Stomach (tissue), 9 donors: ENCODE results near the gene UBE2N. TPM values are rescaled to one million over a fixed set of nuclear protein-coding genes. Genes with fewer than 3 reads are reported as not detected.

ENCODE experiments used
- DNase-seq, 2 donors: peaks; one replicate each; pipeline versions ENCODE4 v3.0.0 to v3.0.0-alpha.2; 2013 to 2019
- H3K27ac ChIP-seq, 5 donors: fragments of 200-600 bp in 4 of 5; sonication (generic) in 4 of 5; one replicate each; pipeline ENCODE4 v1.5.1; 2013 to 2019; ENCODE audit warnings: mild to moderate bottlenecking in 1 of 5, moderate library complexity in 1 of 5
- H3K27me3 ChIP-seq, 3 donors: fragments of 200-600 bp; sonication (generic); one replicate each; pipeline ENCODE4 v1.5.1; 2017 to 2019; ENCODE audit warnings: mixed run types in 1 of 3
- H3K36me3 ChIP-seq, 4 donors: fragments of 200-600 bp; sonication (generic); 1 replicate in 3 of 4; 2 replicates in 1 of 4; pipeline ENCODE4 v1.5.1; 2016 to 2019
- H3K4me1 ChIP-seq, 4 donors: fragments of 200-600 bp; sonication (generic); one replicate each; pipeline ENCODE4 v1.5.1; 2016 to 2019
- H3K4me3 ChIP-seq, 4 donors: fragments of 200-600 bp; sonication (generic) in 3 of 4; one replicate each; pipeline ENCODE4 v1.5.1; 2016 to 2019; ENCODE audit warnings: mild to moderate bottlenecking in 1 of 4
- H3K9me3 ChIP-seq, 4 donors: fragments of 200-600 bp; sonication (generic); one replicate each; pipeline ENCODE4 v1.5.1; 2016 to 2019
- EP300 ChIP-seq: sonication (generic); formaldehyde crosslinking; IDR thresholded peaks from one replicate; pipeline ENCODE4 v1.6.1; 2017; ENCODE audit warnings: antibody characterized with exemption
- POLR2A ChIP-seq, 4 donors: fragments of 450-650 bp; IDR thresholded peaks; one replicate each; pipeline ENCODE4 v1.6.1; 2016; ENCODE audit warnings: antibody characterized with exemption in 4 of 4, control low read depth in 2 of 4, mild to moderate bottlenecking in 1 of 4, moderate library complexity in 1 of 4
- POLR2AphosphoS5 ChIP-seq, 3 donors: sonication (generic); formaldehyde crosslinking; IDR thresholded peaks; one replicate each; pipeline ENCODE4 v1.6.1; 2016; ENCODE audit warnings: antibody characterized with exemption in 3 of 3
- WGBS, 5 donors: extraction: QIAGEN DNeasy Blood & Tissue Kit in 3 of 5; methylation state at CpG; one replicate each; pipeline versions ENCODE4 v1.1.5 to v1.1.7; 2013 to 2018; 5-methylcytosine and 5-hydroxymethylcytosine counted together
- intact Hi-C: fragments of 100-400 bp; cut with DNase I; formaldehyde crosslinking; loops from one replicate; pipeline ENCODE4 v1.15.1; 2023; ENCODE audit warnings: low total_unique reads
- polyA plus RNA-seq, 3 donors: library from polyadenylated mRNA; stranded (reverse); fragments of 200-250 nt; gene quantifications; one replicate each; pipeline ENCODE4 v1.2.3, GENCODE V29; 2013
- total RNA-seq, 5 donors: library from RNA; depleted of rRNA; stranded (reverse); fragments of >200 nt; gene quantifications; one replicate each; pipeline versions ENCODE4 v1.1.0 to v1.2.3, GENCODE V29; 2014 to 2016
- TF ChIP-seq, protein P1 (sequence below), 7 experiments: fragments of 450-650 bp in 4 of 7; fragments of 200-600 bp in 3 of 7; sonication (generic) in 3 of 7; IDR thresholded peaks; one replicate each; pipeline ENCODE4 v1.5.1; 2016 to 2019; ENCODE audit warnings: antibody characterized with exemption in 7 of 7, control low read depth in 2 of 7, mild to moderate bottlenecking in 1 of 7
- donor health status: healthy with polysubstance abuse.
- donor health status: Bipolar disorder and iron deficiency.
- donor health status: healthy.

Gene UBE2N
- total and polyA plus RNA-seq, 8 donors: 6.1 to 65.7 (median 33.9) TPM

DNA sequence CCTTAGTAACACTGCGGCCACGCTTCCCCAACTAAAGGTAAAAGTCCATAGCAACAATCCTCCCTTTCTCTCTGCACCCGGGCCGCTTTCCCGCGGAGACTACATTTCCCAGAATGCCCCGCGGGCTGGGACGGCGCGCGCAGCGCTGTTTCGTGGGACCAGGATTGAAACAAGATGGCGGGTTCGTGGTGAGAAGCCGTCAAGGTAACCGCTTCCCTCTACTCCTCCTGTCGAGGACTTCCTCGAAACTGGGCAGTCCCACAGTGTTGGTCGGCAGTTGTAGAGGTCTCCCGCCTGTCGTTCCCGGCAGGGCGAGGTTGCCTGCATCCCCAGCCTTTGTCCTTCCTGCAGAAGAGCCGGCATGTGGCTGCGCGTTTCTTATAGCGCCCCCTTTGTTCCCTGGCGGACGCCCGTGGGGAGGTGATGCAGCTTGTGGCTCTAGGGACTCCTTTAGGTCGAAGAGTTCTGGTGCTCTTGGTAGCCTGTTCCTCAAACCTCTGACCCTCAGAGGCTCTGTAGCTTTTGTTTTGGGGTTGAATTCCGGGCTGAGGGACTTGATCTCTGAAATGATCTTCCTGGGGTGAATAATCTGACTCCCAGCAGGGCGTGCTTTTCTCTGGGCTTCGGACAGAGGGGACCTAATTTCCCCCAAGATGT lies 25.7 kb upstream of the UBE2N start, which contains the start of gene MRPL42:
TSS of gene MRPL42 (plus strand) at position 164 of the 657 bp plus-strand sequence. CDS start 1,772 bp downstream, outside the sequence.
- H3K27ac ChIP-seq: peak within 1 kb of the TSS; percentile 79 to 96 (median 92)
- intact Hi-C loops: no loop called here
- H3K4me3 ChIP-seq: peak within 1 kb of the TSS; percentile 56 to 79 (median 63)
- TF ChIP-seq EP300 (no peak), POLR2A (IDR thresholded peaks at IDR 0.05) (peak in 1 of 4 donors; percentile 26), POLR2AphosphoS5 (IDR thresholded peaks at IDR 0.05) (peak; percentile 63 to 92 (median 79))
- TF ChIP-seq, protein P1, sequence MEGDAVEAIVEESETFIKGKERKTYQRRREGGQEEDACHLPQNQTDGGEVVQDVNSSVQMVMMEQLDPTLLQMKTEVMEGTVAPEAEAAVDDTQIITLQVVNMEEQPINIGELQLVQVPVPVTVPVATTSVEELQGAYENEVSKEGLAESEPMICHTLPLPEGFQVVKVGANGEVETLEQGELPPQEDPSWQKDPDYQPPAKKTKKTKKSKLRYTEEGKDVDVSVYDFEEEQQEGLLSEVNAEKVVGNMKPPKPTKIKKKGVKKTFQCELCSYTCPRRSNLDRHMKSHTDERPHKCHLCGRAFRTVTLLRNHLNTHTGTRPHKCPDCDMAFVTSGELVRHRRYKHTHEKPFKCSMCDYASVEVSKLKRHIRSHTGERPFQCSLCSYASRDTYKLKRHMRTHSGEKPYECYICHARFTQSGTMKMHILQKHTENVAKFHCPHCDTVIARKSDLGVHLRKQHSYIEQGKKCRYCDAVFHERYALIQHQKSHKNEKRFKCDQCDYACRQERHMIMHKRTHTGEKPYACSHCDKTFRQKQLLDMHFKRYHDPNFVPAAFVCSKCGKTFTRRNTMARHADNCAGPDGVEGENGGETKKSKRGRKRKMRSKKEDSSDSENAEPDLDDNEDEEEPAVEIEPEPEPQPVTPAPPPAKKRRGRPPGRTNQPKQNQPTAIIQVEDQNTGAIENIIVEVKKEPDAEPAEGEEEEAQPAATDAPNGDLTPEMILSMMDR (IDR thresholded peaks at IDR 0.05): peak in 4 of 7 experiments; percentile 50 to 81 (median 66)
- peaks cover 0 to 22% (median 14%) of the 10 kb centered on the region in 4 donors for H3K36me3 ChIP-seq
- H3K4me1 ChIP-seq: peaks cover 14 to 38% (median 27%) of the 10 kb centered on the region in 4 donors
- no peaks in the 10 kb centered on the region for H3K27me3 ChIP-seq
- DNase-seq: peak; percentile 93 to 96
- 0 to 1% (median 1%) methylated on average over 23 to 36 of the region's 36 CpGs for WGBS, 5 donors
- H3K9me3 ChIP-seq: no peaks in the 10 kb centered on the region

DNA sequence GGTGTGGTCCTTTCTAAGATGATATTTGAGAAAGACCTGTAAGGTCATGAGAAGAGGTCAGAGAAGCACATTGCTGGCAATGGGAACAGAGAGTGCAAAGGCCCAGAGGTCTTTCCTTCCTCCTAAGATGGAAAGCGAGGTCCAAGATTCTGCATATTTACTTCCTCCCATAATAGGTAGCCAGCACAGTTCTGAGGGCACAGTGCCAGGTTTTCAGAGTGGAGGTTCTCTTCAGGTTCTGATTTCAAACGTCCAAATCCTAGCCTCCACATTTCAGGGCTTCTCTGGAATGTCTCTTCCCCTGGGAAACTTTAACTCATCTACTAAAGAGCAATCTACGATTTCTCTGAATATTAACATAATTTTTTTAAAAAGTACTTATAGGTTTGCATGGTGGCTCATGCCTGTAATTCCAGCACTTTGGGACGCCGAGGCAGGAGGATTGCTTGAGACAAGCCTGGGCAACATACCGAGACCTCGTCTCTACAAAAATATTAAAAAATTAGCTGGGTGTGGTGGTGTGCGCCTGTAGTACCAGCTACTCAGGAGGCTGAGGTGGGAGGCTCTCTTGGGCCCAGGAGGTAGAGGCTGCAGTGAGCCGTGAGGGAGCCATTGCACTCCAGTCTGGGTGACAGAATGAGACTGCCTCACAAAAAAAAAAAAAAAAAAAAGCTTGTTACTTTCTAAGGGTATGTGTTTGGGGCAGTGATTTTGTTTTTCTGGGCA lies 25.0 kb upstream of the UBE2N start:
- Histone ChIP-seq H3K27me3 (no peaks in the 10 kb centered on the region), H3K9me3 (no peaks in the 10 kb centered on the region), H3K4me1 (peaks cover 14 to 38% (median 27%) of the 10 kb centered on the region in 4 donors), H3K4me3 (peak overlapping the region; percentile 56 to 79 (median 63)), H3K36me3 (peaks cover 0 to 16% (median 10%) of the 10 kb centered on the region in 4 donors), H3K27ac (peak overlapping the region in 3 of 5 donors; percentile 89 to 96 (median 93))
- intact Hi-C loops: no loop called here
- TF ChIP-seq, protein P1 (IDR thresholded peaks at IDR 0.05): no peak
- TF ChIP-seq POLR2A (IDR thresholded peaks at IDR 0.05): no peak
- DNase-seq: no peak
- 92 to 95% (median 94%) methylated on average over 9 of the region's 9 CpGs for WGBS, 5 donors

DNA sequence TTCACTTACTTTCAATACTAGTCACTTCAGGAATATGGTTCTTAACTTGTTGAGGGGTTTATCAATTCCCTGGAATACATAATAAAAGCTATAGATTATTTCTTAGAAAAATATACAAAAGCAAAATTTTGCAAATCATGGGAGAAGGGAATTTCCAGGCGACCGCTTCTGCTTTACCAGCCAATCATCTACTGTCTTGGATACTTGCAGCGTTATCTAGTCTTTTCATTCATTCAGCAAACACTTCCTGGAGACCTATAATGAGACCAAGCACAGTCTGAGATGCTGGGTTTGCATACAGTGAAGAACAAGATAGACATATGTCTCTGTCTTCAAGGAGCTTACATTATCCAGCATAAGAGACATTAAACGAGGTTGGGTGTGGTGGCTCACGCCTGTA lies 24.1 kb upstream of the UBE2N start:
- WGBS, 5 donors: 94 to 98% (median 96%) methylated on average over 5 of the region's 5 CpGs
- peaks cover 14 to 37% (median 27%) of the 10 kb centered on the region in 4 donors for H3K4me1 ChIP-seq
- no peaks in the 10 kb centered on the region for H3K27me3 ChIP-seq
- no peaks in the 10 kb centered on the region for H3K9me3 ChIP-seq
- no peak for DNase-seq
- TF ChIP-seq, protein P1 (IDR thresholded peaks at IDR 0.05): no peak
- TF ChIP-seq EP300 (no peak), POLR2AphosphoS5 (IDR thresholded peaks at IDR 0.05) (no peak), POLR2A (IDR thresholded peaks at IDR 0.05) (no peak)
- H3K4me3 ChIP-seq: no peak overlapping the region
- intact Hi-C loops: no loop called here
- no peak overlapping the region for H3K27ac ChIP-seq
- H3K36me3 ChIP-seq: peaks cover 0 to 9% (median 7%) of the 10 kb centered on the region in 4 donors

DNA sequence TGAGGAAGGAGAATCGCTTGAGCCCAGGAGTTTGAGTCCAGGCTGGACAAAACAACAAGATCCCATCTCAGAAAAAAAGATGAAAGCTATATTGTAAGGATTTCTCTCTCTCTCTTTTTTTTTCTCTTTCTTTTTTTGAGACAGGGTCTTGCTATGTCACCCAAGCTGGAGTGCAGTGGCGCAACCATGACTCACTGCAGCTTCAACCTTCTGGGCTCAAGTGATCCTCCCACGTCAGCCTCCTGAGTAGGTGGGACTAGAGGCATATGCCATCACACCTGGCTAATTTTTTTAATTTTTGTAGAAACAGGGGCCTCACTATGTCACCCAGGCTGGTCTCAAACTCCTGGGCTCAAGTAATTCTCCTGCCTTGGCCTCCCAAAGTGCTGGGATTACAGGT lies 19.8 kb upstream of the UBE2N start:
- TF ChIP-seq POLR2AphosphoS5 (IDR thresholded peaks at IDR 0.05) (no peak), EP300 (no peak)
- TF ChIP-seq, protein P1 (IDR thresholded peaks at IDR 0.05): no peak
- WGBS, 5 donors: 83 to 94% (median 89%) methylated on average over 3 of the region's 3 CpGs

More for the DNA sequence above, 19.8 kb upstream of the UBE2N start:
- H3K4me1 ChIP-seq: no peaks in the 10 kb centered on the region
- no peaks in the 10 kb centered on the region for H3K27me3 ChIP-seq
- no peak overlapping the region for H3K4me3 ChIP-seq
- no peaks in the 10 kb centered on the region for H3K36me3 ChIP-seq
- intact Hi-C loops: no loop called here
- H3K9me3 ChIP-seq: no peaks in the 10 kb centered on the region
- H3K27ac ChIP-seq: no peak overlapping the region
- DNase-seq: no peak
